Measurements from ENCODE around the gene C3orf20.

The C3orf20 gene

GRCh38 chr3:14775011-14775410, 100.1 kb downstream of the C3orf20 start:
- DNase-seq (ENCODE audit: low read depth) = no peak

- DNase-seq (ENCODE audit: low read depth) = no peak
Measured at GRCh38 chr3:14775563-14775962, 100.6 kb downstream of the C3orf20 start.

GRCh38 chr3:14779069-14779685, 104.2 kb downstream of the C3orf20 start:
- DNase-seq (ENCODE audit: low read depth) = no peak

GRCh38 chr3:14780927-14781507, 106.1 kb downstream of the C3orf20 start:
- DNase-seq (ENCODE audit: low read depth) = no peak

- DNase-seq (ENCODE audit: low read depth) = no peak
Measured at GRCh38 chr3:14783480-14784086, 108.6 kb downstream of the C3orf20 start.

- no peak for DNase-seq (ENCODE audit: low read depth)
Measured at GRCh38 chr3:14784087-14784681, 109.2 kb downstream of the C3orf20 start.

- DNase-seq (ENCODE audit: low read depth) = no peak
Measured at GRCh38 chr3:14785207-14786155, 110.5 kb downstream of the C3orf20 start.

- DNase-seq (ENCODE audit: low read depth) = no peak
Measured at GRCh38 chr3:14786369-14786768, 111.4 kb downstream of the C3orf20 start.

GRCh38 chr3:14787630-14788029, 112.7 kb downstream of the C3orf20 start:
- no peak for DNase-seq (ENCODE audit: low read depth)

GRCh38 chr3:14788644-14789043, 113.7 kb downstream of the C3orf20 start:
- DNase-seq (ENCODE audit: low read depth) = no peak

- DNase-seq (ENCODE audit: low read depth) = no peak
Measured at GRCh38 chr3:14789221-14789620, 114.3 kb downstream of the C3orf20 start.

GRCh38 chr3:14789640-14790285, 114.8 kb downstream of the C3orf20 start:
- no peak for DNase-seq (ENCODE audit: low read depth)

- DNase-seq (ENCODE audit: low read depth) = no peak
Measured at GRCh38 chr3:14791343-14791945, 116.5 kb downstream of the C3orf20 start.

- no peak for DNase-seq (ENCODE audit: low read depth)
Measured at GRCh38 chr3:14792691-14793121, 117.8 kb downstream of the C3orf20 start.

- DNase-seq (ENCODE audit: low read depth) = no peak
Measured at GRCh38 chr3:14793126-14793857, 118.4 kb downstream of the C3orf20 start.

- no peak for DNase-seq (ENCODE audit: low read depth)
Measured at GRCh38 chr3:14793858-14794234, 118.9 kb downstream of the C3orf20 start.

GRCh38 chr3:14794435-14794834, 119.5 kb downstream of the C3orf20 start:
- no peak for DNase-seq (ENCODE audit: low read depth)

- no peak for DNase-seq (ENCODE audit: low read depth)
Measured at GRCh38 chr3:14795996-14796395, 121.1 kb downstream of the C3orf20 start.

- no peak for DNase-seq (ENCODE audit: low read depth)
Measured at GRCh38 chr3:14796403-14797077, 121.6 kb downstream of the C3orf20 start.

- DNase-seq (ENCODE audit: low read depth) = no peak
Measured at GRCh38 chr3:14797731-14798130, 122.8 kb downstream of the C3orf20 start.
